ENCODE measurements around the gene JDP2. TPM values are rescaled to one million over a fixed set of nuclear protein-coding genes. Genes with fewer than 3 reads are reported as not detected.

JDP2 gene
- polyA plus RNA-seq, 1 of the 3 experiments (the other 2 are of a cell fraction) = 22.3 TPM

DNA sequence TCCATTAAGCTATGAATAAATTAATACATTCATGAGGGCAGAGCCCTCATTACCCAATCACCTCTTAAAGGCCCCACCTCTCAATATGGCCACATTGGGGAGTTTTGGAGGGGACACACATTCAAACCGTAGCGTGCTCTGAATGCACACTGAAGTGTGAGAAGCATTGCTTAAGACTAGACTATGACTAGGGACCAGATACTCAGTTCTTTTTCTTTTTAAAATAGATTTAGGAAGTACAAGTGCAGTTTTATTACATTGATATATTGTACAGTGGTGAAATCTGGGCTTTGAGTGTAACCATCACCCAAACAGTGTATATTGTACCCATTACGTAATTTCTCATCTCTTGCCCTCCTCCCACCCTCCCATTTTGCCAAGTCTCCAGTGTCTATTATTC lies 21.0 kb upstream of the JDP2 start:
- Histone ChIP-seq H3K27me3 (ENCODE audit: insufficient read depth) (peaks cover 10% of the 10 kb centered on the region; the same call in 1 of the 2 replicates), H3K9me3 (no peaks in the 10 kb centered on the region), H2AFZ (ENCODE audit: low read depth) (no peak overlapping the region), H3K9ac (no peak overlapping the region), H4K20me1 (ENCODE audit: insufficient read depth) (no peaks in the 10 kb centered on the region), H3K36me3 (replicated peaks in 1 of 2; ENCODE audit: control insufficient read depth in 1 of 2, insufficient read depth in 2 of 2, low read length in 1 of 2) (no peaks in the 10 kb centered on the region), H3K79me2 (ENCODE audit: insufficient read depth) (no peaks in the 10 kb centered on the region), H3K4me2 (no peak overlapping the region), H3K27ac (ENCODE audit: low read depth in 2 of 2, low read length in 1 of 2) (no peak overlapping the region), H3K4me3 (ENCODE audit: low read depth in 2 of 2, low read length in 1 of 2) (no peak overlapping the region), H3K4me1 (ENCODE audit: control insufficient read depth in 1 of 2, insufficient read depth in 2 of 2, low read depth in 1 of 2, low read length in 1 of 2) (peaks cover 0 to 2% of the 10 kb centered on the region in 2 experiments; a peak in 1 of 4 replicates), H3K9me2 (no peaks in the 10 kb centered on the region), H3F3A (replicated peaks; ENCODE audit: insufficient read depth) (no peaks in the 10 kb centered on the region)
- ChIA-PET POLR2A (no interaction called here), CTCF (interaction anchor here (0.9 kb wide), 1 partner anchor 99 kb away, joined by 3 read pairs; no protein-coding TSS in a partner anchor)
- 86% methylated on average over 3 of the region's 3 CpGs for WGBS (ENCODE audit: low lambda C conversion rate)
- TF ChIP-seq, protein P1, sequence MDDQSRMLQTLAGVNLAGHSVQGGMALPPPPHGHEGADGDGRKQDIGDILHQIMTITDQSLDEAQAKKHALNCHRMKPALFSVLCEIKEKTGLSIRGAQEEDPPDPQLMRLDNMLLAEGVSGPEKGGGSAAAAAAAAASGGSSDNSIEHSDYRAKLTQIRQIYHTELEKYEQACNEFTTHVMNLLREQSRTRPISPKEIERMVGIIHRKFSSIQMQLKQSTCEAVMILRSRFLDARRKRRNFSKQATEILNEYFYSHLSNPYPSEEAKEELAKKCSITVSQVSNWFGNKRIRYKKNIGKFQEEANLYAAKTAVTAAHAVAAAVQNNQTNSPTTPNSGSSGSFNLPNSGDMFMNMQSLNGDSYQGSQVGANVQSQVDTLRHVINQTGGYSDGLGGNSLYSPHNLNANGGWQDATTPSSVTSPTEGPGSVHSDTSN (IDR thresholded peaks at IDR 0.05) = no peak
- TF ChIP-seq REST (IDR thresholded peaks at IDR 0.05; ENCODE audit: low read depth, low read length) (no peak), POLR2AphosphoS5 (IDR thresholded peaks at IDR 0.05; ENCODE audit: low read depth, low read length) (no peak), SIN3A (IDR thresholded peaks at IDR 0.05; ENCODE audit: borderline replicate concordance, low read depth, low read length) (no peak), MXI1 (IDR thresholded peaks at IDR 0.05; ENCODE audit: low read depth, low read length) (no peak), TEAD4 (IDR thresholded peaks at IDR 0.05; ENCODE audit: borderline replicate concordance, insufficient read depth) (no peak)
- no peak for DNase-seq

- peaks cover 16% of the 10 kb centered on the region; the same call in 1 of the 2 replicates for H3K27me3 ChIP-seq (ENCODE audit: insufficient read depth)
- POLR2A ChIA-PET = no interaction called here
- no peak overlapping the region for H3K4me2 ChIP-seq
- no peaks in the 10 kb centered on the region for H4K20me1 ChIP-seq (ENCODE audit: insufficient read depth)
- H3K9me2 ChIP-seq = no peaks in the 10 kb centered on the region
- H3K4me1 ChIP-seq (ENCODE audit: control insufficient read depth in 1 of 2, insufficient read depth in 2 of 2, low read depth in 1 of 2, low read length in 1 of 2) = peaks cover 0 to 2% of the 10 kb centered on the region in 2 experiments; a peak in 1 of 4 replicates
- H2AFZ ChIP-seq (ENCODE audit: low read depth) = no peak overlapping the region
- CTCF ChIA-PET = interaction anchor here (0.5 to 1.2 kb wide), 2 partner anchors 9 to 244 kb away, joined by 3 to 4 read pairs; no protein-coding TSS in a partner anchor
- no peaks in the 10 kb centered on the region for H3F3A ChIP-seq (replicated peaks; ENCODE audit: insufficient read depth)
- no peaks in the 10 kb centered on the region for H3K36me3 ChIP-seq (replicated peaks in 1 of 2; ENCODE audit: control insufficient read depth in 1 of 2, insufficient read depth in 2 of 2, low read length in 1 of 2)
- DNase-seq = no peak
- H3K79me2 ChIP-seq (ENCODE audit: insufficient read depth) = no peaks in the 10 kb centered on the region
- 85% methylated on average over 8 of the region's 10 CpGs for WGBS (ENCODE audit: low lambda C conversion rate)
- no peak overlapping the region for H3K9ac ChIP-seq
- no peaks in the 10 kb centered on the region for H3K9me3 ChIP-seq
- TF ChIP-seq, protein P1 (IDR thresholded peaks at IDR 0.05) = no peak
- TF ChIP-seq GATA2 (CRISPR knock-in tag; IDR thresholded peaks at IDR 0.05) (no peak), FOXJ3 (CRISPR knock-in tag; IDR thresholded peaks at IDR 0.05) (no peak), CTCF (IDR thresholded peaks at IDR 0.05) (no peak), TAF1 (IDR thresholded peaks at IDR 0.05; ENCODE audit: borderline replicate concordance, low read depth, low read length) (no peak), MAX (IDR thresholded peaks at IDR 0.05; ENCODE audit: low read depth) (no peak)
- no peak overlapping the region for H3K4me3 ChIP-seq (ENCODE audit: low read depth in 2 of 2, low read length in 1 of 2)
- H3K27ac ChIP-seq (ENCODE audit: low read depth in 2 of 2, low read length in 1 of 2) = no peak overlapping the region
These were observed 18.3 kb upstream of the JDP2 start for GRCh38 chr14:75409316-75410205.

Data from SK-N-SH (cell line).